Trophoblast cell (in vitro differentiated cells and primary cell): Measurements from ENCODE around the gene CTDSPL.

ENCODE experiments used
- DNase-seq, 2 donors: peaks; one replicate each; pipeline ENCODE4 v3.0.0-alpha.2; 2016
- H2AFZ ChIP-seq: 2 replicates; pipeline ENCODE4 v1.6.1; 2013; ENCODE audit warnings: low read length, moderate library complexity, mild to moderate bottlenecking; ENCODE audit not compliant: insufficient read depth, poor library complexity
- H2AK5ac ChIP-seq: 2 replicates; pipeline ENCODE4 v1.6.1; 2013; ENCODE audit warnings: mild to moderate bottlenecking, low read length
- H2BK120ac ChIP-seq: 2 replicates; pipeline ENCODE4 v1.6.1; 2013; ENCODE audit warnings: low read length, mild to moderate bottlenecking, moderate library complexity; ENCODE audit not compliant: insufficient read depth, poor library complexity
- H2BK12ac ChIP-seq: 2 replicates; pipeline ENCODE4 v1.6.1; 2013; ENCODE audit warnings: mild to moderate bottlenecking, low read length, moderate library complexity
- H2BK5ac ChIP-seq: 2 replicates; pipeline ENCODE4 v1.6.1; 2013; ENCODE audit warnings: low read length, low read depth, moderate library complexity, mild to moderate bottlenecking; ENCODE audit not compliant: poor library complexity
- H3K14ac ChIP-seq: 2 replicates; pipeline ENCODE4 v1.6.1; 2013; ENCODE audit warnings: mild to moderate bottlenecking, low read length
- H3K18ac ChIP-seq: 2 replicates; pipeline ENCODE4 v1.6.1; 2013; ENCODE audit warnings: mild to moderate bottlenecking, low read length
- H3K23ac ChIP-seq: 2 replicates; pipeline ENCODE4 v1.6.1; 2013; ENCODE audit warnings: low read length
- H3K27ac ChIP-seq: 2 replicates; pipeline ENCODE4 v1.5.1; 2013; ENCODE audit warnings: low read depth, mild to moderate bottlenecking, inconsistent platforms, low read length, moderate library complexity
- H3K27me3 ChIP-seq: 2 replicates; pipeline ENCODE4 v1.6.1; 2013; ENCODE audit warnings: inconsistent platforms, mild to moderate bottlenecking, low read length, moderate library complexity; ENCODE audit not compliant: insufficient read depth
- H3K36me3 ChIP-seq, 2 experiments: 1 replicate in 1 of 2; 2 replicates in 1 of 2; pipeline ENCODE4 v1.6.1; 2013; ENCODE audit warnings: low read length in 2 of 2, mild to moderate bottlenecking in 2 of 2, moderate library complexity in 1 of 2; ENCODE audit not compliant: insufficient read depth in 2 of 2, control insufficient read depth in 1 of 2
- H3K4ac ChIP-seq: 2 replicates; pipeline ENCODE4 v1.6.1; 2013; ENCODE audit warnings: low read depth, mild to moderate bottlenecking, low read length, moderate library complexity
- H3K4me1 ChIP-seq, 2 experiments: 1 replicate in 1 of 2; 2 replicates in 1 of 2; pipeline ENCODE4 v1.6.1; 2013; ENCODE audit warnings: low read length in 2 of 2, mild to moderate bottlenecking in 2 of 2, moderate library complexity in 1 of 2; ENCODE audit not compliant: insufficient read depth in 2 of 2, control insufficient read depth in 1 of 2
- H3K4me2 ChIP-seq: 2 replicates; pipeline ENCODE4 v1.6.1; 2013; ENCODE audit warnings: inconsistent platforms, mild to moderate bottlenecking, low read length, moderate library complexity
- H3K4me3 ChIP-seq: 2 replicates; pipeline ENCODE4 v1.5.1; 2013; ENCODE audit warnings: mild to moderate bottlenecking, low read depth, low read length, inconsistent platforms
- H3K79me1 ChIP-seq: one replicate; pipeline ENCODE4 v1.6.1; 2013; ENCODE audit warnings: low read length
- H3K79me2 ChIP-seq: 2 replicates; pipeline ENCODE4 v1.6.1; 2013; ENCODE audit warnings: low read length, mild to moderate bottlenecking; ENCODE audit not compliant: control insufficient read depth, insufficient read depth, poor library complexity
- H3K9ac ChIP-seq: 2 replicates; pipeline ENCODE4 v1.6.1; 2013; ENCODE audit warnings: mild to moderate bottlenecking, low read length
- H3K9me3 ChIP-seq: 2 replicates; pipeline ENCODE4 v1.6.1; 2013; ENCODE audit warnings: low read depth, mild to moderate bottlenecking, control low read depth, inconsistent platforms, low read length; ENCODE audit not compliant: insufficient read depth
- H4K12ac ChIP-seq: 2 replicates; pipeline ENCODE4 v1.6.1; 2013; ENCODE audit warnings: low read depth, mild to moderate bottlenecking, low read length, moderate library complexity
- H4K8ac ChIP-seq: 2 replicates; pipeline ENCODE4 v1.6.1; 2013; ENCODE audit warnings: low read depth, mild to moderate bottlenecking, low read length, moderate library complexity
- H4K91ac ChIP-seq: one replicate; pipeline ENCODE4 v1.6.1; 2013; ENCODE audit warnings: low read depth, mild to moderate bottlenecking, low read length, moderate library complexity
- WGBS: extraction: QIAGEN DNeasy Blood & Tissue Kit; methylation state at CpG from one replicate; pipeline ENCODE4 v1.1.7; 2013; ENCODE audit warnings: missing lambda C conversion rate; ENCODE audit not compliant: insufficient read length, insufficient coverage; ENCODE audit errors: extremely low coverage; 5-methylcytosine and 5-hydroxymethylcytosine counted together

Gene CTDSPL

GRCh38 chr3:37823189-37823588 lies 38.5 kb upstream of the CTDSPL start:
- H3K14ac ChIP-seq, result no peak overlapping the region
- no peak overlapping the region for H4K8ac ChIP-seq
- H2AK5ac ChIP-seq, result no peak overlapping the region
- H3K9me3 ChIP-seq, result no peaks in the 10 kb centered on the region
- H3K4me3 ChIP-seq, result no peak overlapping the region
- no peak overlapping the region for H3K4me2 ChIP-seq
- no peak overlapping the region for H2AFZ ChIP-seq
- no peak overlapping the region for H2BK12ac ChIP-seq
- DNase-seq, result no peak
- no peaks in the 10 kb centered on the region for H3K27me3 ChIP-seq
- H3K79me1 ChIP-seq, result no peaks in the 10 kb centered on the region
- no peak overlapping the region for H4K91ac ChIP-seq
- no peak overlapping the region for H4K12ac ChIP-seq
- no peak overlapping the region for H3K4ac ChIP-seq
- H3K9ac ChIP-seq, result no peak overlapping the region
- H3K36me3 ChIP-seq, result peaks cover 0 to 2% of the 10 kb centered on the region in 2 experiments
- H3K18ac ChIP-seq, result no peak overlapping the region
- no peak overlapping the region for H3K23ac ChIP-seq
- no CpG with 5 or more reads among the region's 4 CpGs for WGBS
- H3K79me2 ChIP-seq, result no peaks in the 10 kb centered on the region
- H2BK5ac ChIP-seq, result no peak overlapping the region
- H3K4me1 ChIP-seq, result peaks cover 0 to 3% of the 10 kb centered on the region in 2 experiments
- H3K27ac ChIP-seq, result no peak overlapping the region
- no peak overlapping the region for H2BK120ac ChIP-seq

- H3K4ac ChIP-seq, result no peak overlapping the region
- H2BK120ac ChIP-seq, result no peak overlapping the region
- no peak overlapping the region for H4K8ac ChIP-seq
- H3K14ac ChIP-seq, result no peak overlapping the region
- H3K27me3 ChIP-seq, result no peaks in the 10 kb centered on the region
- no peak overlapping the region for H4K12ac ChIP-seq
- no peaks in the 10 kb centered on the region for H3K79me2 ChIP-seq
- H3K23ac ChIP-seq, result no peak overlapping the region
- H3K27ac ChIP-seq, result no peak overlapping the region
- H2AFZ ChIP-seq, result no peak overlapping the region
- no peak overlapping the region for H2AK5ac ChIP-seq
- no CpG with 5 or more reads among the region's 9 CpGs for WGBS
- H3K4me3 ChIP-seq, result no peak overlapping the region
- peaks cover 0 to 2% of the 10 kb centered on the region in 2 experiments for H3K36me3 ChIP-seq
- no peaks in the 10 kb centered on the region for H3K79me1 ChIP-seq
- H3K9me3 ChIP-seq, result no peaks in the 10 kb centered on the region
- no peak overlapping the region for H4K91ac ChIP-seq
- H3K18ac ChIP-seq, result no peak overlapping the region
- DNase-seq, result no peak
- H2BK5ac ChIP-seq, result no peak overlapping the region
- H2BK12ac ChIP-seq, result no peak overlapping the region
- no peak overlapping the region for H3K9ac ChIP-seq
- peaks cover 0 to 3% of the 10 kb centered on the region in 2 experiments for H3K4me1 ChIP-seq
- H3K4me2 ChIP-seq, result no peak overlapping the region
Measured at GRCh38 chr3:37824090-37824953, 37.4 kb upstream of the CTDSPL start.

GRCh38 chr3:37824954-37825328 lies 36.7 kb upstream of the CTDSPL start:
- Histone ChIP-seq H4K8ac (no peak overlapping the region), H2AFZ (no peak overlapping the region), H2BK12ac (no peak overlapping the region)

GRCh38 chr3:37825744-37826400 lies 35.8 kb upstream of the CTDSPL start:
- no peak overlapping the region for H4K91ac ChIP-seq
- no peak for DNase-seq
- no peaks in the 10 kb centered on the region for H3K79me1 ChIP-seq
- no peak overlapping the region for H3K9ac ChIP-seq
- H2BK12ac ChIP-seq, result no peak overlapping the region
- no peak overlapping the region for H2BK120ac ChIP-seq
- H3K27me3 ChIP-seq, result no peaks in the 10 kb centered on the region
- no peaks in the 10 kb centered on the region for H3K36me3 ChIP-seq
- H3K9me3 ChIP-seq, result no peaks in the 10 kb centered on the region
- no peak overlapping the region for H4K8ac ChIP-seq
- H2BK5ac ChIP-seq, result no peak overlapping the region
- H3K23ac ChIP-seq, result no peak overlapping the region
- H3K4me2 ChIP-seq, result no peak overlapping the region
- no peak overlapping the region for H3K14ac ChIP-seq
- H3K18ac ChIP-seq, result no peak overlapping the region
- no peak overlapping the region for H3K27ac ChIP-seq
- no peaks in the 10 kb centered on the region for H3K79me2 ChIP-seq
- no peak overlapping the region for H3K4me3 ChIP-seq
- no peak overlapping the region for H2AFZ ChIP-seq
- H3K4ac ChIP-seq, result no peak overlapping the region
- no CpG with 5 or more reads among the region's 3 CpGs for WGBS
- H2AK5ac ChIP-seq, result no peak overlapping the region
- no peak overlapping the region for H4K12ac ChIP-seq
- H3K4me1 ChIP-seq, result no peaks in the 10 kb centered on the region

More at GRCh38 chr3:37824954-37825328, 36.7 kb upstream of the CTDSPL start:
- H3K9ac ChIP-seq, result no peak overlapping the region
- no peak overlapping the region for H3K4ac ChIP-seq
- H3K14ac ChIP-seq, result no peak overlapping the region
- no peak overlapping the region for H2BK120ac ChIP-seq
- no peak overlapping the region for H3K23ac ChIP-seq
- no peaks in the 10 kb centered on the region for H3K9me3 ChIP-seq
- no peak overlapping the region for H2BK5ac ChIP-seq
- no peak overlapping the region for H3K4me2 ChIP-seq
- peak in 1 of 2 donors; percentile 13 for DNase-seq
- no peak overlapping the region for H3K18ac ChIP-seq
- peaks cover 0 to 2% of the 10 kb centered on the region in 2 experiments for H3K36me3 ChIP-seq
- H3K27me3 ChIP-seq, result no peaks in the 10 kb centered on the region
- no peaks in the 10 kb centered on the region for H3K4me1 ChIP-seq
- H3K4me3 ChIP-seq, result no peak overlapping the region
- WGBS, result no CpG with 5 or more reads among the region's 1 CpG
- H2AK5ac ChIP-seq, result no peak overlapping the region
- H4K91ac ChIP-seq, result no peak overlapping the region
- no peaks in the 10 kb centered on the region for H3K79me1 ChIP-seq
- no peak overlapping the region for H3K27ac ChIP-seq
- no peaks in the 10 kb centered on the region for H3K79me2 ChIP-seq
- H4K12ac ChIP-seq, result no peak overlapping the region
